NCI-H748 treated with DMSO at 0.1 percent for 48 hours (cell line): ENCODE results near the gene MAG.
"Not testable (repeated sequence)": the region's sequence is repeated elsewhere in the genome, so short reads cannot be mapped to it uniquely, and the experiment has no call there.

Experiments
- DNase-seq: peaks from one replicate; lab custom pipeline; 2025; lab: John Stamatoyannopoulos, UW

Gene MAG

GRCh38 chr19:35281303-35281702 lies 10.7 kb upstream of the MAG start:
- DNase-seq, result no peak

DNA sequence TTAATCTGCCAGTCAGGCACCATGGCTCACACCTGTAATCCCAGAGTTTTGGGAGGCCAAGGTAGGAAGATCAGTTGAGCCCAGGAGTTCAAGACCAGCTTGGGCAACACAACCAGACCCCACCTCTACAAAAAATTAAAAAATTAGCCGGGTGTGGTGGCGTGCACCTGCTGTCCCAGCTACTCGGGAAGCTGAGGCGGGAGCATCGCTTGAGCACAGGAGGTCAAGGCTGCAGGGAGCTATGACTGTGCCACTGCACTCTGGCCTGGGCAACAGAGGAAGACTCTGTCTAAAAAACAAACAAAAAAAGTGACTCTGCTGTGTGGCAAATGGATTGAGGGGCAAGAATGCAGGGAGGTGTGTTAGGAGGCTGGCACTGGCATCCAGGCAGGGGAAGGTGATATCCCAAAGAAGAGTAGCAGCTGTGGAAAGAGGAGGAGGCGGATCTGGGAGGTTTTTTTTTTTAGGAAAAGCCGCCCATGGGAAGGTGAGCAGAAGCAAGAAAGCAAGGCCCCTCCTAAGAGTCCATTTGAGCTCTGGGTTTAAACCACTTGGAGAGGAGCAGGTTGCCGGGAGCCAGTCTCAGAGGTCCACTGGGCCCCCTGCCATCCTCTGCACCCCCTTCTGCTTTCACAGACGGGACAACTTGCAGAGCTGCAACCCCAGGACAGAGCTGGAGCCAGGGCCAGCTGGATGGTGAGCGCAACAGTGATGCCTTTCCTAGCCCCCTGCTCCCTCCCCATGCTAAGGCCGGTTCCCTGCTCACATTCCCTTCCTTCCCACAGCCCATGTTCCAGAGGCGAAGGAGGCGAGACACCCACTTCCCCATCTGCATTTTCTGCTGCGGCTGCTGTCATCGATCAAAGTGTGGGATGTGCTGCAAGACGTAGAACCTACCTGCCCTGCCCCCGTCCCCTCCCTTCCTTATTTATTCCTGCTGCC lies 7.5 kb upstream of the MAG start:
- DNase-seq, result no peak

DNA sequence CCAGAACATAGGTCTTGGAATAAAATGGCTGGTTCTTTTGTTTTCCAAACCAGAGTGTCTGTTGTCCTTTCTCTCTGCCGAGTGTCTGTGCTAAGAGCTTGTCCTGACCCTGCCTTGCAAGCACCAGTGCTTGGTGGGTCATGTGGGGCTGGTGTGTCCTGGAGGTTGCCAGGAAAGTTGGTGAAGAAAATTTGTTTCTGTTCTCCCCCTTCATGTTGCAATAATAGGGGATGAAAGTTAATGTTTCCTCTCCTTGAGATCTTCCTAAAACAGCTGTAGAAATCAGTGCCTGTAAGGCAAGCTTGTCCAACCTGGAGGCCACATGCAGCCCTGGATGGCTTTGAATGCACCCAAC lies 6.9 kb upstream of the MAG start:
- DNase-seq, result no peak

- DNase-seq, result not testable (repeated sequence)
Measured at GRCh38 chr19:35285465-35285864, 6.5 kb upstream of the MAG start.

GRCh38 chr19:35286101-35286500 lies 5.9 kb upstream of the MAG start:
- DNase-seq, result not testable (repeated sequence)

DNA sequence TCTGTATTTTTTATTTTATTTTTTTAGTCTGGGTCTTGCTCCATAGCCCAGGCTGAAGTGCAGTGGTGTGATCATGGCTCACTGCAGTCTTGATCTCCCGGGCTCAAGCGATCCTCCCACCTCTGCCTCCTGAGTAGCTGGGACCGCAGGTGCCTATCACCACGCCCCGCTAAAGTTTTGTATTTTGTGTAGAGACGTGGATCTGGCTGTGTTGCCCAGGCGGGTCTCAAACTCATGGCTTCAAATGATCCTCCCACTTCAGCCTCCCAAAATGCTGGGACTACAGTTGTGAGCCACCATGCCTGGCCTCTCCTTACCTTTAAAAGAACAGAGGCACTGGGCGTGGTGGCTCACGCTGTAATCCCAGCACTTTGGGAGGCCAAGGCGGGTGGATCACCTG lies 4.2 kb upstream of the MAG start:
- DNase-seq, result no peak

- DNase-seq, result no peak
Measured at GRCh38 chr19:35288331-35288730, 3.6 kb upstream of the MAG start.

DNA sequence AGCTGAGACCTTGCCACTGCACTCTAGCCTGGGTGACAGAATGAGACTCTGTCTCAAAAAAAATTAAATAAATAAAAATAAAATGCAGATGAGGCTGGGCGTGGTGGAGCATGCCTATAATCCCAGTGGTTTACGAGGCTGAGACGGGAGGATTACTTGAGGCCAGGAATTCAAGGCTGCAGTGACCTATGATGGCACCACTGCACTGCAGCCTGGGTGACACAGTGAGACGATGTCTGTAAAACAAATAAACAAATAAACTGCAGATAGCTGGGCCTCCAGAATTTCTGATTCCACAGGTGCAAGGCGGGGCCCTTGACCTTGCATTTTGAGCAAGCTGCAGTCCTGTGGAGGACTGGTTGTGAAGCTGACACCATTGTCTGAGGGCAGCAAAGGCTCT lies 3.1 kb upstream of the MAG start:
- no peak for DNase-seq

DNA sequence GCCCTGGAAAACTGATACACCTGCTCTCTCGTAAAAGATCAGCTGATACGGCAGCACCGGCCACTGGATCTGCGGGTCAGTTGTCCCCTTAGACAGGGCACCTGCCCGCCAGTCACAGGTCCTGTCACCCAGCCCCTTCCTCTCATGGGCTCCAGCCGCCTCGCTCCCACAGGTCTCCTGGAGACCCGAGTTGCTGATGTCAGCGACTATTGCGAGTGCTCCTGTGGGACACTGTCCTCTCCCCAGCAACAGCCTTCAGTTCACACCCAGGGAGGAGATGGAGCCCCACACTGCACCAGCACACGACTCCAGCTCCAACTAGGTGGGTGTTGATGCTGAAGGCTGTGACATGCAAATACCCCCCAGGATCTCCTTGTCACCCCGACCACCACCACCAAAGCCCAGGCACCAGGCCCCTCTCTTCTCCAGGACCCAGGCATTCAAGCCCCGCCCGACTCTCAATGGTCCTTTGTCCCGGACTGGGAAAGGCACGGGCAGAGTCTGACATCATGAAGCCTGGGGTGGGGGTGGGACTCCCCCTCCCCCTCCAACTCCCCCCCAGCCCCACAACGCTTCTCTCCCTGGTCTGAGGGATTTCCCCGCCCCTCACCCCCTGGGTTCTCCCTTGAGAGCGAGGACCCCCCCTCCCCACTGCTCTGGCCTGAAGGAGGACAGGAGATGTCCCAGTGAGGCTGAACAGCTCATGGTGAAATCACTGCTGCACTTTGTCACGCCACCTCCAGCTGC lies 1.4 kb upstream of the MAG start:
- DNase-seq, result no peak

DNA sequence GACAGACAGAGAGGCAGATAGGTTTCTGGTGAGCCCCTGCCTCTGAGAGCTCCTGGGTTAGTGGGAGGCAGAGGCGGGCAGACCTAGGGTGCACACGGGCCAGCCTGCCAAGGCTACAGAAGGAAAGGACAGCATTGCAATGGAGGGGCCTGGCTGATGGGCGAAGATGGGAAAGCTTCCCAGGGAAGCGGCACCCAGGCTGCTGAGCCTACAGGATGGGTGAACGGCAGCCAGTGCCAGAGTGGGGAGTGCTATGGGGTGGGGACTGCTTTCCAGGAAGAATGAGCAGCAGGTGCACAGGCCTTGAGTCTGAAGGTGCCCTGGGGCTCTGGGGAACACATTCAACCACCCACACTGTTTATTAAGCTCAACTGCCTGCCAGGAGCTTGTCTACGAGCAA lies 702 bp upstream of the MAG start:
- no peak for DNase-seq

- DNase-seq, result no peak
Measured at GRCh38 chr19:35292421-35293362, 731 bp downstream of the MAG start.

DNA sequence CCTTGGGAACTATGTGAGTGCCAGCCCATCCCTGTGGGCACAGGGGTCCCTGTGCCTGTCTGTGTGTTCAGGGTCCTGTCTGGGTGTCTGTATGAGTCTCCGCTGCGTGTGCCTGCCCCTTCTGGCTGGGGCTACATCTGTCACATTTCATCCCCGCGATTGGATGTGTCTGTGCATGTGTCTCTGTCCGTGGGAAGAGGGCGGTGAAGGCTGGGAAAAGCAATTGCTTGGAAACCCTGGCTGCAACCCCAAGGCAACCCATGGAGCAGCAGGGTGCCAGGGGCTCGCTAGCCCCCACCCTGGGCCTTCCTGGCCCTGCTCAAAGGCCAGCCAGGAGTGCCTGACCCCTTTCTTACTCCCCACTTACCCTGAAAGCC lies 1.4 kb downstream of the MAG start:
- DNase-seq, result no peak

DNA sequence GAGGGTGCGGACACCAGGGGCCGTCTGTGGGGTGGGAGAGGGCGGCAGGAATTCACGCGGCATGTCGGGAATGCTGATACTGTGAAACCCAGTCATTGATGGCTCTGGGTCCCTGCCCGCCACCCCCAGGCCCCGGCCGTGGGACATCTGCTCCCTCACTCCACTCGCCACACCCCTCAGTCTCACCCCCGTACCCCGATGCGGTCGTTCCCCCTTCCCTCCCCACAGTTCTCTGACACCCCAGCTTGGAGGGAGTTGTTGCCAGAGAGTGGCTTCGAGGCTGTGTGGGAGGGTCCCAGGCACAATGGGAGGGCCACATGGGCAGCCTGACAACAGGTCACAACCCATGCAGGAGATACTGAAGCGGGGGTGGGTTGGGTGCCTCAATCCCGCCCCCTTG lies 1.8 kb downstream of the MAG start:
- DNase-seq, result no peak

DNA sequence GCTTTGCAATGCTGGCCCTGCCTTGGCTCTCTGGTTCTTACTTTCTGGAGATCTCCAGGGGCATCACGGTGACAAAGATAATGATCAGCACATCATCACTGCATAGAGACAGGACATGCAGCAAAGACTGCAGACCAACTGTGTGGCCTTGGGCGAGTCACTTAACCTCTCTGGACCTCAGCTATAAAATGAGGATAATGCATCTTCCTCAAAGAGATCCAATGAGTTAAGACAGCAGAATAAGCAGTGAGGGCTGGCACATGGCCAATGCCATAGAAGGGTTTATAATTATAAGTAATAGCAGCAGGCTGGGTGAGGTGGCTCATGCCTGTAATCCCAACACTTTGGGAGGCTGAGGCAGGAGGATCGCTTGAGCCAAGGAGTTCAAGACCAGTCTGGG lies 2.4 kb downstream of the MAG start:
- no peak for DNase-seq

DNA sequence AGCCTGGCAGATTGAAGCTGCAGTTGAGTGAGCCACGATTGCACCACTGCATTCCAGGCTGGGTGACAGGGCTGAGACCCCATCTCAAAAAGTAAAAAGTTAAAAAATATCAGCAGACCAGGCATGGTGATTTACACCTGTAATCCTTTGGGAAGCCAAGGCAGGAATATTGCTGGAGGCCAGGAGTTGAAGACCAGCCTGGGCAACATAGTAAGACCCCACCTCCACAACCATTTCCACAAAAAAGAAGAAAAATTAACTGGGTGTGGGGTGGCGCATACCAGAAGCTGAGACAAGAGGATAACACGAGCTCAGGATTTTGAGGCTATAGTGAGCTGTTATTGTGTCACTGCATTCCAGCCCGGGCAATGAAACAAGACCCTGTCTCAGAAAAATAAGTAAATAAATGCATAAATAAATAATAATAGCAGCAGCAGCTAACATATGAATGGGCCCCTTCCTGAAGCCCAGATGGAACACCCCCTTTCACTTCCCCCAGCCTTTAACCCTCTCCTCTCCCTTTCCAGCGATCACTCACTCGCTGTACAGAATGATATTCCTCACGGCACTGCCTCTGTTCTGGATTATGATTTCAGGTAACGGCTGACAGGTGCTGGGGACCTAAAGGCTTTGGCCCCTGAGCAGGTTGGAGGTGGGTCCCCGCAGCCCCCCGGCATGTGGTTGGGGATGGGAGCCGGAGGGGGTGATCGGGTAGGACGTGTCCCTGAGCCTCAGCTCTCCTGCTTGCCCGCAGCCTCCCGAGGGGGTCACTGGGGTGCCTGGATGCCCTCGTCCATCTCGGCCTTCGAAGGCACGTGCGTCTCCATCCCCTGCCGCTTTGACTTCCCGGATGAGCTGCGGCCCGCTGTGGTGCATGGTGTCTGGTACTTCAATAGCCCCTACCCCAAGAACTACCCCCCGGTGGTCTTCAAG lies 3.2 kb downstream of the MAG start:
- no peak for DNase-seq

- DNase-seq, result no peak
Measured at GRCh38 chr19:35295792-35296462, 4.0 kb downstream of the MAG start.

DNA sequence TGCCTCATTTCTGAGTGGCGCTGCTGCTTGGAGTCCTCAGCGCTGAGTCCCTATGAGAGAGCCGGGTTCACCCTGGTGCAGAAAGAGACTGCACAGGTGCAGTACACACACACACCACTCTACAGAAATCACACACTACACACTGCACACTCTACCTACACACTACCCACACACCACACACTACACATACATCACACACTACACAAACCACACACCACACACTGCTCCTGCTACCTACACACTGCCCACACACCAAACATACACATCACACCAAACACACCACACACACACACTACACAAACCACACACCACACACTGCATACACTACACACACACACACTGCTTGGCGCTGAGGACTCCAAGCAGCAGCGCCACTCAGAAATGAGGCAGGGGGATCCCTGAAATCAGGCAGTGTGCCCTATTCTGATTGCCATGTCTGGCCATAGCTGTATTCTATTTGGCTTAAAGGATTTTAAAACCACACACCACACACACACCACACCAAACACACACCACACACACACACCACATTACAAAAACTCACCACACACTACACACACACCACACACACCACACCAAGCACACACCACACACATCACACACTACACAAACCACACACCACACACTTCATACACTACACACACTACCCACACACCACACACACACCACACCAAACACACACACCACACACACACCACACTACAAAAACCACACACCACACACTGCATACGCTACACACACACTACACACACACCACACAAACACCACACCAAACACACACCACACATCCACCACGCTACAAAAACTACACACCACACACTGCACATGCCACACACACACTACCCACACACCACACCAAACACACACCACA lies 4.9 kb downstream of the MAG start:
- DNase-seq, result no peak

DNA sequence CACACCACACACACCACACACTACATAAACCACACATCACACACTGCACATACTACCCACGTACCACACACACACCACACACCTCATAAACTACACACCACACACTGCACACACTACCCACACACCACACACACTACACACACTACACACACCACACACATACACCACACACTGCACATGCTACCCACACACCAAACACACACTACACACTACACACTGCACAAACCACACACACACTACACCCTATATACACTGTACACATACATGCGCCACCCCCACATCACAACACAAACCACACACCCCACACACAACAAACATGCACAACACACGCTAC lies 5.5 kb downstream of the MAG start:
- no peak for DNase-seq

DNA sequence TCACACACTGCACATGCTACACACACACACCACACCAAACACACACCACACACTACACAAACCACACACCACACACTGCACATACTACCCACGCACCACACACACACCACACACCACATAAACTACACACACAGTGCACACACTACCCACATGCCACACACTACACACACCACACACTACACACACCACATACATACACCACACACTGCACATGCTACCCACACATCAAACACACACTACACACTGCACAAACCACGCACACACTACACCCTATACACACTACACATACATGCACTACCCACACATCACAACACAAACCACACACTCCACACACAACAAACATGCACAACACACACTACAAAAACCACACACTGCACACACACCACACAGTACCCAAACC lies 6.0 kb downstream of the MAG start:
- DNase-seq, result no peak

DNA sequence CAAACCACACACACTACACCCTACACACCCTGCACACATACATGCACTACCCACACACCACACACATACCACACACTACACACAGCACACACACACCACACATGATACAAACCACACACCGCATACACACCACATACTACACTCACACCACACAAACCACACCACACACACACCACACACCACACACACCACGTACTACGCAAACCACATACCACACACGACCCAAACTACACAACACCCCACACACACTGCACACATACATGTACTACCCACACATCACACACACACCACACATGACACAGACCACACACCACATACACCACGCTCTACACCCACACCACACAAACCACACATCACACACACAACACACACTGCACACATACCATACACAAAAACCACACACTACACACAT lies 6.6 kb downstream of the MAG start:
- no peak for DNase-seq
